ACC112 (cell line): ENCODE data around the gene KRT84.
"Not testable (repeated sequence)": the region's sequence is repeated elsewhere in the genome, so short reads cannot be mapped to it uniquely, and the experiment has no call there.

Experiments used
- H2AFZ ChIP-seq: fragments of 200-600 bp; sonication (generic); one replicate; pipeline ENCODE4 v1.6.0; 2017; ENCODE audit warnings: antibody characterized with exemption, low read length; ENCODE audit not compliant: unreplicated experiment
- H3K27ac ChIP-seq: fragments of 200-600 bp; sonication (generic); 2 replicates; pipeline ENCODE4 v1.5.1; 2014; ENCODE audit warnings: low read depth, mild to moderate bottlenecking, antibody characterized with exemption, low read length, moderate library complexity
- H3K27me3 ChIP-seq: fragments of 200-600 bp; sonication (generic); 2 replicates; pipeline ENCODE4 v1.6.1; 2014; ENCODE audit warnings: mild to moderate bottlenecking, antibody characterized with exemption, low read length, moderate library complexity, mixed read lengths; ENCODE audit not compliant: insufficient read depth
- H3K36me3 ChIP-seq: fragments of 200-600 bp; sonication (generic); 2 replicates; pipeline ENCODE4 v1.6.1; 2016; ENCODE audit warnings: mild to moderate bottlenecking, antibody characterized with exemption, low read length, moderate library complexity, mixed read lengths; ENCODE audit not compliant: insufficient read depth
- H3K4me1 ChIP-seq: fragments of 200-600 bp; sonication (generic); one replicate; pipeline ENCODE4 v1.6.1; 2016; ENCODE audit warnings: low read length, mixed read lengths; ENCODE audit not compliant: insufficient read depth, unreplicated experiment, control insufficient read depth
- H3K4me3 ChIP-seq: fragments of 200-600 bp; sonication (generic); 2 replicates; pipeline ENCODE4 v1.5.1; 2014; ENCODE audit warnings: mild to moderate bottlenecking, low read depth, low read length
- H3K79me2 ChIP-seq: fragments of 200-600 bp; sonication (generic); one replicate; pipeline ENCODE4 v1.6.0; 2016; ENCODE audit warnings: low read length; ENCODE audit not compliant: control insufficient read depth, unreplicated experiment, insufficient read depth

The KRT84 gene

GRCh38 chr12:52351196-52352059 lies 34.0 kb downstream of the KRT84 start:
- peaks cover 41% of the 10 kb centered on the region for H3K27me3 ChIP-seq
- H2AFZ ChIP-seq = no peak overlapping the region
- no peaks in the 10 kb centered on the region for H3K79me2 ChIP-seq
- no peaks in the 10 kb centered on the region for H3K4me1 ChIP-seq
- no peak overlapping the region for H3K4me3 ChIP-seq
- H3K36me3 ChIP-seq = no peaks in the 10 kb centered on the region
- H3K27ac ChIP-seq = no peak overlapping the region

GRCh38 chr12:52350786-52351185 lies 34.7 kb downstream of the KRT84 start:
- Histone ChIP-seq H3K4me1 (no peaks in the 10 kb centered on the region), H3K4me3 (no peak overlapping the region), H3K27me3 (peaks cover 41% of the 10 kb centered on the region)

DNA sequence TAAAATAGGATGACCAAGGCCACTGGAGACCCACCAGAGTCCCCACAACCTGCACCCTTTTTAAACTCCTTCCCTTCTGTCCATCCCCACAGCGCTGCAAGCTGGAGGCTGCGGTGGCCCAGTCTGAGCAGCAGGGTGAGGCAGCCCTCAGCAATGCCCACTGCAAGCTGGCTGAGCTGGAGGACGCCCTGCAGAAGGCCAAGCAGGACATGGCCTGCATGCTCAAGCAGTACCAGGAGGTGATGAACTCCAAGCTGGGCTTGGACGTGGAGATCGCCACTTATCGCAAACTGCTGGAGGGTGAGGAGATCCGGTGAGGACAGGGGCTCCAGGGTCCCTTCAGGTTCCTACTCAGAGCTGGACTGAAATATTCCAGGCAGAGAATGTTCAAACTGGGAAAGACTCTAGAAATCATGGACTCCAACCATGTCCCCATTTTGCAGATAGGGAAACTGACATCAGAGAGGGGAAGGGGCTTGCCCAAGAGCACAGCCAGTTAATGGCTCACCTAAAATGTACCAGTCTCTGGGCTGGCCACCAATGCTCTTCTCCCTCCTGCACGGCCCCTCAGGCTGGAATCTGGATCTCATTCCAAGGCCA lies 35.3 kb downstream of the KRT84 start:
- peaks cover 36% of the 10 kb centered on the region for H3K27me3 ChIP-seq
- no peaks in the 10 kb centered on the region for H3K36me3 ChIP-seq
- no peak overlapping the region for H3K4me3 ChIP-seq
- H2AFZ ChIP-seq = no peak overlapping the region
- no peaks in the 10 kb centered on the region for H3K79me2 ChIP-seq
- no peak overlapping the region for H3K27ac ChIP-seq
- no peaks in the 10 kb centered on the region for H3K4me1 ChIP-seq

More at GRCh38 chr12:52350786-52351185, 34.7 kb downstream of the KRT84 start:
- Histone ChIP-seq H3K79me2 (no peaks in the 10 kb centered on the region), H3K27ac (no peak overlapping the region), H2AFZ (no peak overlapping the region), H3K36me3 (no peaks in the 10 kb centered on the region)

DNA sequence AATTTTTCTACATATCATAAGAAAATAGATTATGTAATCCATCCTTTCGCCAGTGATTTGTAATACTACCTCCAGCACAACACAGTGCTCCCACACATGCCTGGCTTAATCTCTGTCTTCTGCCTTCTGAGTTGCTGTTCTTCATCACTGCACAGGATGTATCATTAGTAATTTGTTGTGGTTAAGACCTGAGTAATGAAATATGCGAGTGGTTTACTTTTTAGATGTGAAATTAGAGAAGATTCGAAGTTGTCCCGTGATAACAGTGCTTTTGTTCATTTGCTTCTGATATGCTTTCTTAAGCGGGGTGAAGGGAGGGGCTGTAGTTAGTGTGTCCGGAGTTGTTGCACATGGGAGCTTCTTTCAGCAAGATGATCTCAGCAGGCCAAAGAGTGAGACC lies 36.3 kb downstream of the KRT84 start:
- H3K27ac ChIP-seq = no peak overlapping the region
- no peaks in the 10 kb centered on the region for H3K79me2 ChIP-seq
- no peaks in the 10 kb centered on the region for H3K36me3 ChIP-seq
- no peaks in the 10 kb centered on the region for H3K4me1 ChIP-seq
- H3K4me3 ChIP-seq = no peak overlapping the region
- H2AFZ ChIP-seq = no peak overlapping the region
- H3K27me3 ChIP-seq = peaks cover 28% of the 10 kb centered on the region

- no peak overlapping the region for H3K4me3 ChIP-seq
- no peaks in the 10 kb centered on the region for H3K36me3 ChIP-seq
- no peaks in the 10 kb centered on the region for H3K4me1 ChIP-seq
- no peaks in the 10 kb centered on the region for H3K79me2 ChIP-seq
- no peak overlapping the region for H3K27ac ChIP-seq
- H2AFZ ChIP-seq = no peak overlapping the region
- H3K27me3 ChIP-seq = peaks cover 19% of the 10 kb centered on the region
Measured at GRCh38 chr12:52347551-52348510, 37.6 kb downstream of the KRT84 start.

- Histone ChIP-seq H3K79me2 (no peaks in the 10 kb centered on the region), H3K4me1 (no peaks in the 10 kb centered on the region), H3K36me3 (no peaks in the 10 kb centered on the region), H3K27ac (no peak overlapping the region), H3K27me3 (peaks cover 12% of the 10 kb centered on the region), H3K4me3 (no peak overlapping the region), H2AFZ (no peak overlapping the region)
Measured at GRCh38 chr12:52347016-52347415, 38.4 kb downstream of the KRT84 start.

DNA sequence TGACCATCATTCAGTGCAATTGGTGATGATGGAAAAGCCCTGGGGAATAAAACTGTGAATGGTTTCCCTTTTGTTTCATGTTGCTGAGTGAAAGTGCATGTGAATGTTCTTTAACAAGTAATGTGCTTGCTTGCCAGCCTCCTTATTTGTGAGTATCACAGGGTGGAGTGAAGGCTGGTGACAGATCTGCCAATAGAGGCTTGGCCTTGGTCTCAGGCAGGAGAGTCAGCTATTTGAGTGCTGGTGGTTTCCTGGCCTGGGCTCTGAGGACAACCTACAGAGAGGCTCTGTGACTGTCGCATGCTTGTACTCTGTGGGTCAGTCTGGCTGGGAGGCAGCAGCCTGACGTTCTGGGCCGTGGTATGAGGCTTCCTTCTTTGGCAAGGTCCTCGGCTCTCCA lies 38.9 kb downstream of the KRT84 start:
- Histone ChIP-seq H3K4me3 (no peak overlapping the region), H3K36me3 (no peaks in the 10 kb centered on the region), H3K27ac (no peak overlapping the region), H3K27me3 (peaks cover 12% of the 10 kb centered on the region), H3K79me2 (no peaks in the 10 kb centered on the region), H3K4me1 (no peaks in the 10 kb centered on the region), H2AFZ (no peak overlapping the region)

DNA sequence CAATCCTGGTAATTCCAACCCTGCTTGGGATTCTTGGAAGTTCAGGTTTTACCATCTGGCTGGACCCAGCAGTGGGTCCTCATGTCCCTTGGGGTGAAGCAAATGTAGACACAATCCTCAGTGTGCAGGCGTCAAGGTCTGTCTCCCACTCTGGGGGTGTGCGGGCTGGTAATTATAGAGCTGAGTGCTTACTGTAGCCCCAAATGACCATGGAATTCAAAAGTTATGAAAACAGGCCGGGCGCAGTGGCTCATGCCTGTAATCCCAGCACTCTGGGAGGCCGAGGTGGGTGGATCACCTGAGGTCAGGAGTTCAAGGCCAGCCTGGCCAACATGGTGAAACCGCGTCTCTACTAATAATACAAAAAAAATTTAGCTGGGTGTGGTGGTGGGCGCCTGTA lies 40.4 kb downstream of the KRT84 start:
- not testable (repeated sequence) for H3K27me3 ChIP-seq, H3K79me2 ChIP-seq, H3K4me3 ChIP-seq, H3K27ac ChIP-seq, H3K4me1 ChIP-seq, H3K36me3 ChIP-seq, H2AFZ ChIP-seq

GRCh38 chr12:52344111-52344510 lies 41.3 kb downstream of the KRT84 start:
- Histone ChIP-seq H2AFZ (no peak overlapping the region), H3K4me3 (no peak overlapping the region), H3K27me3 (0 out of 2 replicates have a peak, but pooled peaks cover 5% of the 10 kb centered on the region), H3K4me1 (no peaks in the 10 kb centered on the region), H3K36me3 (no peaks in the 10 kb centered on the region), H3K79me2 (no peaks in the 10 kb centered on the region), H3K27ac (no peak overlapping the region)

GRCh38 chr12:52343550-52343949 lies 41.9 kb downstream of the KRT84 start:
- H3K4me1 ChIP-seq = no peaks in the 10 kb centered on the region
- H3K27ac ChIP-seq = no peak overlapping the region
- H2AFZ ChIP-seq = no peak overlapping the region
- no peaks in the 10 kb centered on the region for H3K36me3 ChIP-seq
- no peaks in the 10 kb centered on the region for H3K79me2 ChIP-seq
- 0 out of 2 replicates have a peak, but pooled peaks cover 5% of the 10 kb centered on the region for H3K27me3 ChIP-seq
- no peak overlapping the region for H3K4me3 ChIP-seq
